GM18505 (cell line): ENCODE data around the gene HEATR5A.
"Not testable (repeated sequence)": the region's sequence is repeated elsewhere in the genome, so short reads cannot be mapped to it uniquely, and the experiment has no call there.

ENCODE experiments used
- ATAC-seq: cut with Tn5 transposase; IDR thresholded peaks from one replicate; pipeline ENCODE4 v1.9.1; 2021; ENCODE audit not compliant: unreplicated experiment
- POLR2A ChIP-seq: IDR thresholded peaks from 4 replicates; pipeline ENCODE4 v1.6.1; 2011; ENCODE audit warnings: borderline replicate concordance; ENCODE audit not compliant: insufficient read depth, insufficient read length; ENCODE audit errors: extremely low read depth

HEATR5A gene

DNA sequence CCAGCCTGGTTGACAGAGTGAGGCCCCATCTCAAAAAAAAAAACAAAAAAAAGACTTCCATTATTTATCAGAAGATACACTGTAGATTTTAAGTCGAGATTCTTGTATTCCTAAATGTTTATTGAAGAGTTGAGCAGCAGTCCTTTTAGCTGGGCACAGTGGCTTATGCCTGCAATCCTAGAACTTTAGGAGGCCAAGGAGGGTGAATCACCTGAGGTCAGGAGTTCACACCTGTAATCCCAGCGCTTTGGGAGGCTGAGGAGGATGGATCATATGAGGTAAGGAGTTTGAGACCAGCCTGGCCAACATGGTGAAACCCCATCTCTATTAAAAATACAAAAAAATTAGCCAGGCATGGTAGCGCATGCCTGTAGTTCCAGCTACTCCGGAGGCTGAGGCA lies 57.6 kb downstream of the HEATR5A start:
- ATAC-seq = no peak
- TF ChIP-seq POLR2A = no peak

DNA sequence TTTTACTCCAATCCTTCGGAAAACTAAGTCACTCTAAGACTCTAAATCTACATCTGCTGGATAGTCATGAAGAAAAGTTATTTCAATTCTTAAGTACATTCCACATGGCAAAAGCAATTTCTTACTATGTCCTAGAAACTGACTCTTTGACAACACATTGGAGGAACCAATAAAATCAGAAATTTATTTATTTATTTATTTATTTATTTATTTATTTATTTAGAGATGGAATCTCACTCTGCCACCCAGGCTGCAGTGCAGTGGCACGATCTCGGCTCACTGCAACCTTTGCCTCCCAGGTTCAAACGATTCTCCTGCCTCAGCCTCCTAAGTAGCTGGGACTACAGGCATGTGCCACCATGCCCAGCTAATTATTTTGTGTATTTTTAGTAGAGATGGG lies 58.6 kb downstream of the HEATR5A start:
- not testable (repeated sequence) for ATAC-seq

DNA sequence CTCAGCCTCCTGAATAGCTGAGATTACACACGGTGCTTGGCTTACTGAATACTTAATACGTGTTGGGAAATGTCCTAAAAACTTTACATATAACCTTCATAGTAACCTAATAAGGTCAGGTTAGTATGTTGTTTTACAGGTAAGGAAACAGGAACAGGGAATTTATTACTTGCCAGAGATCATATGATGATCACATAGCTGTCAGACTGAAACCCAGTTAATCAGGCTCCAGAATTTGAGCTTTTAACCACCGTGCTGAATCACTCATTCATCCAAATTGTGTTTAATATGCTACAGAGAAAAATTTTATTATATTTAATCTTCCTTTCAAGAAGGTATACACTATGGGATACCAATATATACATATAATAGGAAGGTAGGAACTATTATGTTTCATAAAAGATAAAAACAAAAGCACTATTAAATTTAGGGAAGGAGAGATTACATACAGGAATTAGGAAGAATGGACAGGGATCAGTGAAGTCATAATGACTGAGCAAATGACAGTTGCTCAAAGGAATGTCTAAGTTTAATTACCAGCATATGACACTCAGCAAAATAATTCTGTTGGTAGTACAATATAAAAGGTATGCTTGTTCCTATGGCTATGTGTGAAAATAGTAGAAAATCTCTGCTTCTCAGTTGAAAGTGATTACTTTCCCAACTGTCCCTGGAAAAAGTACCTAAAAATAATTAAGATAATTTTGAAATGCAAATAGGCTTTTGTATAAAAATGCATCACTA lies 59.3 kb downstream of the HEATR5A start:
- no peak for ATAC-seq
- no peak for TF ChIP-seq POLR2A

DNA sequence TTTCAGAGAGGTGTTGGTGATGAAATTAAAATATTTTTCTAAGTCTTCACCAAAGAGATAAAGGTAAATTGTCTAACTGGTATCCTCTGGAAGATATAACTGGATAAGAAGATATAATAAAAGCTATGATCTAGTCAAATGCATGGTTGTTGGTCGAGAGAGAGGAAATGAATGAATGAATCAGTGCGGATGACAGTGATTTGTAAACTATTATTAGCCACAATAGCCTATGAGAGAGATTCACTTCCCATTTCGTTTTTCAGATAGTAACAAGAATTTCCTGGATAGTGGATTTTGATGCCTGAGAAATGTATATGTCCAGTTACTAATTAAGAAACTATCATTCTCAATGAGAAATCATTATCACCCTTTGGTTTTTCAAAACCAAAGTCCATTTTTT lies 63.1 kb downstream of the HEATR5A start:
- no peak for ATAC-seq
- no peak for TF ChIP-seq POLR2A

DNA sequence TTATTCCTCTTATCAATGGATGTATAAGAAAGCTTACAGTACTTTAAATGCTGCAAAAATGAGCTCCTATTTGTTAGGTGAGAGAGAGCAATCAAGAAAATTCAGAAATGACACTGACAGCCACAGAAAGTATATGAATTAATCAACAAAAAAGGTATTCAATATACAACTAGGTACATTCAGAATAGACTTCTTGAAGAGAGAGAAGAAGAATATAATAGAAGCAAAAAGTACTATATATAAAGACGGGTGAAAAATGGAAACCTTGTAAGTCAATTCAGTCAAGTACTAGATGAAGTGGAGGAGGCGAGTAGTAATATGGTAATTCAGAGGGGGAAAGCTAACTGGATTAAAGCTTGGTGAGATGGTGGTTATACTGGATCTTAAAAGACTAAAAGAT lies 74.3 kb downstream of the HEATR5A start:
- ATAC-seq = no peak
- TF ChIP-seq POLR2A = no peak

DNA sequence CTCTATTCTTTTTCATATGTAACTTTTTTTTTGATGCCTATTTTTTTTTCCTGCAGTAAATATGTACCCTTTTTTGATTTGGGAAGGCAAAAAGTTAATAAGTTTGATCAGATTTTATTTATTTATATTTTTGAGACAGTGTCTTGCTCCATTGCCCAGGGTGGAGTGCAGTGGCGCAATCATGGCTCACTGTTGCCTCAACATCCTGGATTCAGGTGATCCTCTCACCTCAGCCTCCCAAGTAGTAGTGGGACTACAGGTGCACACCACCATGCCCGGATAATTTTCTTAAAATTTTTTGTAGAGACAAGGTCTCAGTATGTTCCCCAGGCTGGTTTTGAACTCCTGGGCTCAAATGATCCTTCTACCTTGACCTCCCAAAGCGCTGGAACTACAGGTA lies 79.1 kb downstream of the HEATR5A start:
- no peak for TF ChIP-seq POLR2A
- no peak for ATAC-seq

DNA sequence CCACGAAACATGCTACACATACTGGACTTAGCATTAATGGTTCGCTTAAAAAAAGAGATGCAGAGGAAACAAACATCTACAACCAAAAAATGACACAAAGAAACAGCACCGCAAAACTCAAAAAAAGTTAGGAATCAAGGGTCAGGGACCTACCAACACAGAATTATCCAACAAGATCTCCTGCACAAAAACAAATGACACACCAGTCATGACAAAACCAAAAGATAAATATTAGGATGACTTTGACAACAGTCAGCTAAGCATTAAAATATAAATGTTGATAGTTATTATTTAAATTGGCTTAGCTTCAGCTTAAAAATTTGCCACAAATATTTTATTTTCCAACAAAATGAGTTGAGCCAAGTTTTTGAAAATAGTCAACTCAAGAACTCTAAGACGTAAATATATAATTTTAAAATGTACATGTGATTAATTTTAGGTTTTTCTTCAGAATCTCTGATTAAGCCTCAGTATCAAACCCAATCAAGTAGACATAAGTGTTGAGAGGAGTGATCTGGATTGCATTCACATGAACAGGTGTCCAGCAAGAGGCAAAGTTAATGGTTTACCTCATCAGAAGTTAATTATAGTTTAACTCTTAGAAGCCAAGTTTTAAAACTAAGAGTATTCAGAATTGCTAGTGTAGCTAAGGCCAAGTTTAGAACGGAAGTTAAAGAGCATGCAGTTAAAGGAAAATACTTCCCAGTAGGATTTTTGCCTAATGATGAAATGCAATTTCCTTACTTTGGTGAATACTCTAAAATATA lies 79.9 kb downstream of the HEATR5A start:
- no peak for TF ChIP-seq POLR2A

DNA sequence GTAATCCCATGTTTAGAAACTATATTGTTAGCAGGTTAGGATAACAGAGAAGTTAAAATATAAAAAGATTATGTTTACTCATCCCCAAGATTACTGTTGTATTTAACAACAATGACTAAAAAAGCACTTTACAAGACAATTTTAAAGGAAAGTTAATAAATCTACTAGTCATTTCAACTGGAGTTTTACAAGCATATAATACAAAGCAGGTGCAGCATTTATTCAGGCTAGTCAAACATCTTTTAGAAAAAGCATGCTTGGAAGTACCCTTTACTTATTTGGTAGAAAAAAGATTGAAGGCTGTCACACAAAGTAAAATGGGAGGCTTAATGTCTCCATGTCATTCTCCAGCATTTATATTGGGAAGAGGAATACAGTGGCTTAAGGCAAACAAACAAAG lies 80.6 kb downstream of the HEATR5A start:
- ATAC-seq = no peak
- TF ChIP-seq POLR2A = no peak

More for the DNA sequence above, 79.9 kb downstream of the HEATR5A start:
- ATAC-seq = no peak

DNA sequence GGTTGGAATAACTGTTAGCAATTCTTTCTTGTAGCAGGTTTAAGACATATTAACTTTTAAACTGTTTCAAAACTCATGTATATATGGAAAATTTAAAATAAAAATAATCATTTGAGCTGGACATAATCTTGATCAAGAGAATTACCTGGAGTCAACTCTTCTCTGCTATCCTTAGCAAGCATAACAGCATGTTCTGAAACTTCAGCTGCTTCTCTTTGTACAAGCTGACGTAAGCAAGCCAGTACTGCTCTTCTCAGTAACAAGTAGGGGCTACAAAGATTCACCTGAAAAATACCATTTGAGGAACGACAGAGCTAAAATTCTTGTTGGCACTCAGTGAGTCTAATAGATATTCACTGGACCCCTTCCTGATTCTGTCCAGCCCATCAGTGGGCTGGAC lies 83.0 kb downstream of the HEATR5A start:
- no peak for TF ChIP-seq POLR2A
- ATAC-seq = no peak

DNA sequence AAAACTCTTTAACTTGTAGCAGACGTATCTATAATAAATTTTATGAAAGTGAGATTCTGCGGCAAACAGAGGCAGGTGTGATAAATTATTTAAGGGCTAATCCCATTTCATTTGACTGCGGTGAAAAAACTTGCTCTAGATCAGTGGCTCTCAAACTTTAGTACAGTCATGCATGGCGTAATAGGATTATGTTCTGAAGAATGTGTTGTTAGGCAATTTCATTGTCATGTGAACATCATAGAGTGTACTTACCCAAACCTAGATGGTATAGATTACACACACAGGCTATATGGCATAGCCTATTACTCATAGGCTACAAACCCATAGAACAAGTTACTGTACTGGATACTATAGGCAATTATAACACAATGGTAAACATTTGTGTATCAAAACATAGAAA lies 83.7 kb downstream of the HEATR5A start:
- no peak for TF ChIP-seq POLR2A
- ATAC-seq = no peak

DNA sequence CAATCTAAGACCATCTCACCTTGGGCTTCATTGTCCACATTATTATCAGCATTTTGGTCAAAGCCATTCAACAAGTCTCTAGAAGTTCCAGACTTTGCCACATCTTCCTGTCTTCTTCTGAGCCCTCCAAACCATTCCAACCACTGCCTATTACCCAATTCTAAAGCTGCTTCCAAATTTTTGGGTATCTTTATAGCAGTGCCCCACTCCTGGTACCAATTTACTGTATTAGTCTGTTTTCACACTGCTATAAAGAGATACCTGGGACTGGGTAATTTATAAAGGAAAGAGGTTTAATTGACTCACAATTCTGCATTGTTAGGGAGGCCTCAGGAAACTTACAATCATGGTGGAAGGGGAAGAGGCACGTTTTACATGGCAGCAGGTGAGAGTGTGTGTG lies 89.0 kb downstream of the HEATR5A start:
- not testable (repeated sequence) for ATAC-seq

DNA sequence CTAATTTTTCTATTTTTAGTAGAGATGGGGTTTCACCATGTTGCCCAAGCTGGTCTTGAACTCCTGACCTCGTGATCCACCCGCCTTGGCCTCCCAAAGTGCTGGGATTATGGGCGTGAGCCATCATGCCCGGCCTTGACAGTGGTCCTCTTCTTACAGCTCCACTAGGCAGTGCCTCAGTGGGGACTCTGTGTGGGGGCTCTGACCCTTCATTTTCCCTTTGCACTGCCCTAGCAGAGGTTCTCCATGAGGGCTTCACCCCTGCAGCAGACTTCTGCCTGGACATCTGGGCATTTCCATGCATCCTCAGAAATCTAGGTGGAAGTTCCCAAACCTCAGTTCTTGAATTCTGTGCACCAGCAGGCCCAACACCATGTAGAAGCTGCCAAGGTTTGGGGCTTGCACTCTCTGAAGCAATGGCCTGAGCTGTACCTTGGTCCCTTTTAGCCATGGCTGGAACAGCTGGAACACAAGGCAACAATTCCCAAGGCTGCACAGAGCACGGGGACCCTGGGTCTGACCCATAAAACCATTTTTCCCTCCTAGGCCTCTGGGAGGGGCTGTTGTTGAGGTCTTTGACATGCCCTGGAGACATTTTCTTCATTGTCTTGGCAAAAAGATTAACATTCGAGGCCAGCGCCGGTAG lies 90.4 kb downstream of the HEATR5A start:
- not testable (repeated sequence) for ATAC-seq

DNA sequence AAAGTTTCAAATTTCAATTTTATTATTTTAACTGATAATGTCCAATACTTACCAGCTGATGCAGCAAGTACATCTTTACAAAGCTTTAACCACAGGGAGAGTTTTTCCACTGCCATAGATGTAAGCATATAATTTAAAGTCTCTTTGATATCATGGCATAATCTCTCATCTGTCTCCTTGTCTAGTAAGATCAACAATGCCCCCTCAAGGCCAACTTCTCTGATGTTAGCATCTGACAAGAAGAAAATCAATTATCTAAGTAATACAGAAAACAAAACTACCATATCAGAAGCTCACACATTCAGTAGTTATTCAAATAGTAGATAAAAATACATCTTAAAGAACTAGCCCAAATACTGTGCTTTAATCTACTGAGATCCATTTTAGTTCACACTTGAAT lies 94.2 kb downstream of the HEATR5A start:
- no peak for TF ChIP-seq POLR2A
- ATAC-seq = no peak

DNA sequence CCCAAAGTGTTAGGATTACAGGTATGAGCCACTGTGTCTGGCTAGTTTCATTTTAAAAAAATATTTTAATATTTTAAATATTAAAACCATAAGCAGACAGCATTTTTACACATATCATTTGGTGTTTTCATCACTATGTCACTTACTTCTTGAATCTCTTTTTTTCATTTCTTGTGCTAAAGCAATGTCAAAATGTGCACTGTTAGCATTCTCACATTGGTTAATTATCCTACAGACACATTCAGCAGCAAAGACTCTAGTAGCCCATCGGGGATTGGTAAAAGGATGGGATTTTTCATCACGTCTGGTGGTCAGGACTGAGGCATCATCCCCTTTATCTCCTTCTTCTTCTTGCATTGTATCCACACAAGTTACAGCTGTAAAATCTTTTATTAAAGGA lies 96.9 kb downstream of the HEATR5A start:
- TF ChIP-seq POLR2A = no peak
- ATAC-seq = no peak
